ENCODE measurements around the gene SH3BP5L.
"Not testable (repeated sequence)": the region's sequence is repeated elsewhere in the genome, so short reads cannot be mapped to it uniquely, and the experiment has no call there.

Gene SH3BP5L

GRCh38 chr1:248850536-248851251 lies 25.0 kb upstream of the SH3BP5L start:
- peak; percentile 46 for DNase-seq

GRCh38 chr1:248850124-248850523 lies 24.4 kb upstream of the SH3BP5L start:
- peak; percentile 47 for DNase-seq

- no peak for DNase-seq
Observed at GRCh38 chr1:248849637-248850036, 23.9 kb upstream of the SH3BP5L start.

GRCh38 chr1:248849152-248849551 lies 23.4 kb upstream of the SH3BP5L start:
- peak; percentile 43 for DNase-seq

GRCh38 chr1:248848602-248849001 lies 22.9 kb upstream of the SH3BP5L start:
- DNase-seq: no peak

GRCh38 chr1:248847956-248848561 lies 22.3 kb upstream of the SH3BP5L start:
- DNase-seq: peak; percentile 50

GRCh38 chr1:248847181-248847955 lies 21.7 kb upstream of the SH3BP5L start:
- DNase-seq: peak; percentile 48

GRCh38 chr1:248844526-248844925 lies 18.8 kb upstream of the SH3BP5L start:
- no peak for DNase-seq

- no peak for DNase-seq
Observed at GRCh38 chr1:248843687-248844086, 18.0 kb upstream of the SH3BP5L start.

- DNase-seq: no peak
Observed at GRCh38 chr1:248842781-248843331, 17.1 kb upstream of the SH3BP5L start.

- DNase-seq: no peak
Observed at GRCh38 chr1:248841702-248842395, 16.1 kb upstream of the SH3BP5L start.

- no peak for DNase-seq
Observed at GRCh38 chr1:248840946-248841345, 15.2 kb upstream of the SH3BP5L start.

- DNase-seq: no peak
Observed at GRCh38 chr1:248839168-248839555, 13.4 kb upstream of the SH3BP5L start.

- DNase-seq: peak; percentile 92
Observed at GRCh38 chr1:248838357-248839167, 12.8 kb upstream of the SH3BP5L start.

- peak; percentile 94 for DNase-seq
Observed at GRCh38 chr1:248837781-248838356, 12.2 kb upstream of the SH3BP5L start, which contains the start of gene ZNF672. TSS of gene ZNF672 (plus strand) at chr1:248838224. CDS start at chr1:248847275, 9,051 bp downstream.

GRCh38 chr1:248837045-248837780 lies 11.5 kb upstream of the SH3BP5L start:
- no peak for DNase-seq

- DNase-seq: no peak
Observed at GRCh38 chr1:248834343-248834940, 8.7 kb upstream of the SH3BP5L start.

GRCh38 chr1:248831842-248832241 lies 6.1 kb upstream of the SH3BP5L start:
- DNase-seq: no peak

GRCh38 chr1:248830718-248831017 lies 5.0 kb upstream of the SH3BP5L start:
- DNase-seq: not testable (repeated sequence)

- DNase-seq: no peak
Observed at GRCh38 chr1:248828845-248829244, 3.1 kb upstream of the SH3BP5L start.

- no peak for DNase-seq
Observed at GRCh38 chr1:248825573-248825908, 174 bp downstream of the SH3BP5L start.

Data from activated CD8-positive, alpha-beta memory T cell treated with anti-CD3 and anti-CD28 coated beads, Interleukin-2, amount 50 U/mL, for 48 hours (primary cell).